ENCODE results near the gene DNAL4.
"Not testable (repeated sequence)": the region's sequence is repeated elsewhere in the genome, so short reads cannot be mapped to it uniquely, and the experiment has no call there.

Gene DNAL4

DNA sequence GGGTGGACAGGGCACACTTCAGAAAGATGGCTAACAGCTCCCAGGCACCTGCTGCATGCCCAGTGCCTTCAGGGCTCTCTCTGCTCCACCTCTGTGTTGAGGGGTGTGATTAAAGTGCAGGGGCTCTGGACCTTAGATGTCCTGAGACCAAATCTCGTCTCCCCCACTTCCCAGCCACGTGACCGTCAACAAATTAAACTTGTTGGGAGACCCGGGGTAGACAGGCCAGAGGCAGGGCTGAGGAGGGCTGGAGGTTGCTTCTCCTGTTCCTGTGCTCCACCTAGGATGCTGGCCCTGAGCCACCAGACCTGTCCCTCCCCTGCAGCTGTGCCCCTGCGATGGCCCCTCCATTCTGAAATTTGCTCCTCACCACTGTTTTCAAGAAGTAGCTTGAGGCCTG lies 32.9 kb upstream of the DNAL4 start:
- DNase-seq, result no peak

DNA sequence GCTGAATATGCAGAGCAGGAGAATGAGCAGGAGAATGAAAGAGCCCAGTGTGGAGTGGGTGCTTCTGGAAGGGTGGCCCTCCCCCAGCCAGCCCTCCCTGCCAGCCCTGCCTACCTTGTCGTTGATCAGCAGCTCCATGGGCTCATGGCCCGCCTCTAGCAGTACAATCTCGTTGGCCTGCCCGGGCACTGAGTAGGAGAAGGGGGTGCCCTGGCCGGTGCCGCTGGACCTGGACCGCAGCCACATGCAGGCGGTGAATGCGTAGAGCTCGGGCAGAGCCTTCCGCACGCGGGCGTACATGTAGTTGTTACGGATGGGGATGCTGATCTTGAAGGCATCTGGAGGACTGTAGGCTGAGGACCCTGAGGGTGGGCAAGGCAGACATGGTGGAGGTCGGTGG lies 32.4 kb upstream of the DNAL4 start:
- no peak for DNase-seq

GRCh38 chr22:38824585-38824984 lies 30.6 kb upstream of the DNAL4 start:
- no peak for DNase-seq

DNA sequence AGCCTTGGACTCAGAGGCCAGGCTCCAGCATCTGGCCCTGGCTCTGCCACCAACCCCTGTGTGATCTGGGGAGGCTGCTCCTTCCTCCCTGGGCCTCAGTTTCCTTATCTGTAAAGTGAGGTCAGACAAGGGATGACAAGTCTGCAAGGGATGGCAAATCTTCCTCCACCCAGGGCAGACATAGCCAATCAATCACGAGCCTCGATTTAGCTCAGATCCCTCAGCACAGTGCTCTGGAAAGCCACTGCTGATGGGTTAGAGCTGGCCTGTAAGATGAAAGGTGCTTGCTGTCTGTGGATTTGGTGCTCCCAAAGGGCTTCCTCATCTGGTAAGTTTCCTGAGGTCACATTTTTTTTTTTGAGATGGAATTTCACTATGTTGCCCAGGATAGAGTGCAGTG lies 29.7 kb upstream of the DNAL4 start:
- no peak for DNase-seq

DNA sequence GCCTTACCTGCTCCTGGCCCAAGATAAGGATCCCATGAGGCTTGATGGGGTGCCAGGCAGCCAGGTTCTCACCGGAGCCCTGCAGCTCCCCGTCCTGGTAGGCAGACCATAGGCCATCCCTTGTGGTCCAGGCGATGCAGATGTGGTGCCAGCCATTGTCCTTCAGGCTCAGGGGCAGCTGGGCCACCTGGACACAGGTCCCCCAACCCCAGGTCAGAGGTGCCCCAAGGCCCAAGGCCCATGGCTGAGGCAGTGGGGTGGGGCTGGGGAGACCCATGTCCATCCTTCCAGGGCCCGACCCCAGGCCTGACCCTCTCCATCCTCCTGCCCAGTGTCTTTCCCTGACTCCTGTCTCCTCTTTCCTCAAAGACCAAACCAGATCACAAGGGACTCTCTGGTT lies 29.1 kb upstream of the DNAL4 start:
- DNase-seq, result no peak

DNA sequence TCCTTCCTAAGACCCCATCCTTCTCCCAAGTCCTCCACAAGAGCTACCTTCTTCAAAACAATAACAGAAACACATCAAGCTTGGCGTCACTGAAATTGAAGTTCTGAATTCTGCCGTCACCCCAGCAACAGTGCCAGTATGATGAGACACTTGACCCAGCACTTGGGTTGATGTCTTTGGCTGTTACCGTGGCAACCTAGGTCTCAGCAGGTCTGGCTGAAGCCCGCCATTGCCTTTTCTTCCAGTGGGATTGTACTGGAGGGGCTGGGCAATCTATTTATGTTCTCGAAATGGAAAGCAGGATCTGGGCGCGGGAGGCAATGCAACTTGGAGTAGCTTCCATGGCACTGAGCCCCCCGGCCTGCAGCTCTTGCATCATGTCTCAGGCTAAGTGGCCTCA lies 26.1 kb upstream of the DNAL4 start:
- DNase-seq, result no peak

DNA sequence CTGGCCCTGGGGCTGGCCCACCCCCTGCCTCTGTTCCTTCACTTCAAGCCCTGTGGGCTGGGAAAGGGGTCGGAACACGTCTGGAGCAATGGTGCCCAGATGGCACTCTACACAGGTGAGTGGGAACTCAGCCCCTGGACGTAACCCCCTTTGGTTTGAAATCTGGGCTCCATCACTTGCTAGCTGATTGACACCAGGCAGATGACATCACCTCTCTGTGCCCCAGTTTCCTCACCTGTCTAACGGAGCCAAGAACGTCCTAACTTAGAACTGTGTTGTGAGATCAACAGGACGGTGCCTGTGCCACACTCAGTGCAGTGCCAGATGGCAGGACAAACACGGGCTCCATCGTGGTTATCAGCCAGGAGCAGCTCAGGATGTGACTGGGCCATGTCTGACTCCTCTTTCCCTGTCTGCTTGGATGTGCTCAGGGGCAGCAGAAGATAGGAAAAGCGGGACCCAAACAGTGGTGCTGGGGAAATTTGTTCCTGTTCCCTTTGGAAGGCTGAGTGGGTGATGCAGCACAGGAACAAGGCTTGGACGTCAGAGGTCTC lies 25.5 kb upstream of the DNAL4 start:
- no peak for DNase-seq

DNA sequence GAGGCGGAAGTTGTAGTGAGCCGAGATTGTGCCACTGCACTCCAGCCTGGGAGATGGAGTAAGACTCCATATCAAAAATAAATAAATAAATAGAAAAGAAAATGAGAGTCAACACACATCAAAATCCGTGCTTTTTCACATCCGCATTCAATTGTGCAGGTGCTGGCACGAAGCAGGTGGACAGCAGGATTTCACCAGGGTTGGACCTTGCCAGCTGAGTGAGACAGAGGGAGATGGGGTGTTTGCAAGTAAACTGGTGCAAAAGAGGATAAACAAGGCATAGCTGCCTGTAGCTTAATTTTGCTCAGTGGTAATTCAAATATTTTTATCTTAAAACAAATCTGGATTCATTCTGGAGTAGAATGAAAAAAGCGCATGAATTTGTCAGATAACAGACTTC lies 23.3 kb upstream of the DNAL4 start:
- DNase-seq, result no peak

DNA sequence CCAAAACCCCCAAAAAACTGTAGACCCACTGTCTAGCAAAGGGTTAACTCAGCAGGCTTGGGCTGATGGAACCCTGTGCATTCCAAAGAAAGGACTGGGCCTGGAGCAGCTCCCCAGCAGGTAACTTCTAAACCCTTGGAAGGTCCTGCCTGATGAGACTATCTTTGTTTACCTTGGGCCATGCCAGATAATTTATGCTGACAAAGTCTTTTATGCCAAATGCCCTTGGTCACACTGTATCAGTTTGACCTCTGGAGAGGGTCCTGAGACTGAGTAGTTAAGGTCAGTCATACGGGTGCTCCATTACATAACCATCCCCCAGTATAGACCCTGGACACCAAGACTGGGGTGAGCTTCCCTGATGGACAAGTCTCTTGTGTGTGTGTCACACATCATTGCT lies 21.9 kb upstream of the DNAL4 start:
- DNase-seq, result no peak

DNA sequence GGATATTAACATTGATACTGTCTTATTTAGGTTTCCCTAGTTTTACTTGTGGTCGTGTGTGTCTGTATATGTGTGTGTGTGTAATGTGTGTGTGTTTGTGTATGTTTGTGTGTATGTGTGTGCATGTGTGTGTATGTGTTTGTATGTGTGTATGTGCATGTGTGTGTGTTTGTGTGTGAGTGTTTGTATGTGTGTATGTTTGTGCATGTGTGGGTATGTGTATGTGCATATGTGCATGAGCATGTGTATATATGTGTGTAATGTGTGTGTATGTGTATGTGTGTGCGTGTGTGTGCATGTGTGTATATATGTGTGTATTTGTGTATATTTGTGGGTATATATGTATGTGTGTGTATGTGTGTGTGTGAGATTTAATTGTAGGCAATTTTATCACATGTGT lies 17.3 kb upstream of the DNAL4 start:
- no peak for DNase-seq

GRCh38 chr22:38805041-38805593 lies 11.2 kb upstream of the DNAL4 start:
- not testable (repeated sequence) for DNase-seq

DNA sequence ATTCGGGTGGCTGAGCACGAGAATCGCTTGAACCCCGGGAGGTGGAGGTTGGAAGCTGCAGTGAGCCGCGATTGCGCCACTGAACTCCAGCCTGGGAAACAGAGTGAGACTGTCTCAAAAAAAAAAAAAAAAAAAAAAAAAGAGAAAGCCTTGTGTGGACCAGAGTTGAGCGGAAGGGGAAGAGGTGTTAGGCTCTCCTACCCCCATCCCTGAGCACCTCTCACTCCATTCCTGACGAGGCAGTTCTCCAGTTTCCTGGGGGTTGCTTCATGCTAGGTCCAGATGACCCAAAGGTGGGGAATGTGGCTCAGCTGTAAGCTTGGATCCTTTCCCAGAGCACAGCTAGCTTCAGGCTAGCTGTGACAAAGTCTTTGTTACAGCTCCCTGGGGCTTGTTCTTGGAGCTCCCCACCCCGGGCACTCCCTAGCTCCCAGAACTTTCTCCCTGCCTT lies 8.8 kb upstream of the DNAL4 start:
- no peak for DNase-seq

- no peak for DNase-seq
Measured at GRCh38 chr22:38799265-38800002, 5.5 kb upstream of the DNAL4 start.

- DNase-seq, result no peak
Measured at GRCh38 chr22:38798496-38798895, 4.6 kb upstream of the DNAL4 start.

DNA sequence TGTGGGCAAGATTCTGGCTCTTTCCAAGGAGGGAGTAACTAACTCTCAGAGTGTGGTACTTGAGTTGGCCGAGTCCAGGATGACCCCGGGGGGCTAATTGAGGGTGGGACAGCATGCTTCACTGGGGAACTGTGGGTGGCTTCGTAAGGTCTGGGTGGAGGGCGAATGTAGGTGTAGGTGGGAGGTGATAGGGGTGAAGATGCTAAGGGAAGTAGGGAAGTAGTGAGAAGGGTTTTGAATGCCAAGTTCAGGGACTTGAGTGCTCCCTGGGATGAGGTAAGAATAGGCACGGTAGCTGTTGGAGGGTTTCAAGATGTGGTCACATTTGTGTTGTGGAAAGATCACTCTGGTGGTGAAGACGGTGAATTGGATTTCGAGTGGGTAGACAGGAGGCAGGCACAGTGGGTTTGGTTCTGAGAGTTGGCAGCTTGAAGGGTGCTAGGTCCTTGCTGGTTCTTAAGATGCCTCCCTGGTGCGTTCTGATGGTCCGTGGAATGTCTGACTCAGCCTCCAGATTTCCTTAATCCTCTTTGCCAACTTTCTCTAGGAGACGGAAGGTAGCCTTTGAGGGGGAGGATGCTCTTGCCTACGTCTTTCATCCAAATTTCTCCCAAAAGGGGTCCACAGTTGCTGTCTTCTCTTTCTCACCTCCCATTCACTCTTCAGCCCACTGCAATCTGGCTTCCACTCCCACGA lies 2.5 kb upstream of the DNAL4 start:
- no peak for DNase-seq

DNA sequence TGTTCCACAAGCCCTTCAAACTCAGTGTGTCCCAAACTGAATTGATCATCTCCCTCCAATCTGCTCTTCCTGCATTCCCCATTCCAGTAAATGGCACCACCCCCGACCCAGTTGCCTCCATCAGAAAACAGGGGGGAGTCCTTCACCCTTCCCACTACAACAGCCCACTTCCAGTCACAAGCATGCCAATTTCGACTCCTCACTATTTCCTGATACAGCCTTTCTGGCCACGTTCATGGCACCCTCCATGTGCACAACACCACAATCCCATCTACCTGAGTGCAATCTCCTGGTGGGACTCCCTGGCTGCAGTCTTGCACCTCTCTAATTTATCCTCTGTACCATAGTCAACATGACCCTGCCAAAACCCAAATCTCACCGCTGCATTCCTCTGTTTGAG lies 1.6 kb upstream of the DNAL4 start:
- no peak for DNase-seq

GRCh38 chr22:38793317-38793716 lies 626 bp downstream of the DNAL4 start:
- DNase-seq, result no peak

DNA sequence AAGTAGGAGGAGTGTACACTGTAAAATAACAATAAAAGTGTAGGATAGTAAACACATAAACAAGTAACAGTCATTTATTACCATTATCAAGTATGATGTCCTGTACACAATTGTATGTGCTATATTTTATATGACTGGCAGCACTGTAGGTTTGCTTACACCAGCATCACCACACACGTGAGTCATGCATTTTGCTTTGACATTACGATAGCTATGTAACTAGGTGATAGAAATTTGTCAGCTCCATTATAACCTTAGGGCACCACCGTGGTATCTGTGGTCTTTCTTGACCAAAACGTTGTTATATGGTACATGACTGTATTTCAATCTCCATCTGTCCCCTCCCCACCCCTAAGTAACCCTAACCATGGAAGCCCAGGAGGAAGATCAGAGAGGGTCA lies 1.1 kb downstream of the DNAL4 start:
- DNase-seq, result no peak

GRCh38 chr22:38789606-38790005 lies 4.3 kb downstream of the DNAL4 start:
- no peak for DNase-seq

GRCh38 chr22:38788846-38789245 lies 5.1 kb downstream of the DNAL4 start:
- DNase-seq, result no peak

GRCh38 chr22:38788021-38788816 lies 5.7 kb downstream of the DNAL4 start:
- DNase-seq, result no peak

- DNase-seq, result no peak
Measured at GRCh38 chr22:38786631-38787030, 7.3 kb downstream of the DNAL4 start.

- DNase-seq, result no peak
Measured at GRCh38 chr22:38784856-38785255, 9.1 kb downstream of the DNAL4 start.

All from cerebellar nuclear complex (tissue), 1 donor.